ENCODE data around the gene CCT6A. TPM values are rescaled to one million over a fixed set of nuclear protein-coding genes. Genes with fewer than 3 reads are reported as not detected.
"Not testable (repeated sequence)": the region's sequence is repeated elsewhere in the genome, so short reads cannot be mapped to it uniquely, and the experiment has no call there.

Gene CCT6A
- total RNA-seq, 2 experiments from 2014 or later = 231 to 239 TPM

GRCh38 chr7:56110611-56111010 lies 59.0 kb downstream of the CCT6A start:
- Mint-ChIP-seq H3K9me3 (peaks cover 5% of the 10 kb centered on the region), H3K36me3 (ENCODE audit: low read depth) (peaks cover 15% of the 10 kb centered on the region), H3K4me3 (no peak overlapping the region), H3K27me3 (peaks cover under 1% of the 10 kb centered on the region), H3K4me1 (ENCODE audit: low read depth) (peaks cover 18% of the 10 kb centered on the region), H3K27ac (no peak overlapping the region)
- intact Hi-C loops (cut with micrococcal nuclease) = no loop called here
- no peak for TF ChIP-seq CTCF (IDR thresholded peaks at IDR 0.05)
- POLR2A ChIA-PET = no interaction called here
- ATAC-seq = peak; percentile 10
- DNase-seq = peak; percentile 33
- CTCF ChIA-PET = no interaction called here

GRCh38 chr7:56112244-56112643 lies 60.7 kb downstream of the CCT6A start:
- intact Hi-C loops (cut with micrococcal nuclease); ATAC-seq; DNase-seq; H3K4me3 Mint-ChIP-seq; H3K27ac Mint-ChIP-seq; H3K9me3 Mint-ChIP-seq; POLR2A ChIA-PET; H3K36me3 Mint-ChIP-seq (ENCODE audit: low read depth); CTCF ChIA-PET: not testable (repeated sequence)
- peaks cover 11% of the 10 kb centered on the region for H3K4me1 Mint-ChIP-seq (ENCODE audit: low read depth)
- peaks cover 12% of the 10 kb centered on the region for H3K27me3 Mint-ChIP-seq

Other genes starting within 250 kb of the CCT6A start
- not detected for gene SEPTIN14, start 189.0 kb upstream of the CCT6A start, total RNA-seq
- 1 to 10 TPM; 2.2 to 2.8 TPM for gene ZNF713, start 164.3 kb upstream of the CCT6A start, total RNA-seq
- gene MRPS17, start 99.9 kb upstream of the CCT6A start, total RNA-seq = 10 to 100 TPM; 28.2 to 29.1 TPM
- 10 to 100 TPM; 54.2 to 56.7 TPM for gene NIPSNAP2, start 87.2 kb upstream of the CCT6A start, total RNA-seq
- gene PSPH, start 321 bp upstream of the CCT6A start, total RNA-seq = 10 to 100 TPM; 31.2 to 33.8 TPM
- gene SUMF2, start 12.5 kb downstream of the CCT6A start, total RNA-seq = 100 to 1,000 TPM; 140 to 141 TPM
- gene PHKG1, start 41.2 kb downstream of the CCT6A start, total RNA-seq = 1 to 10 TPM; 2.9 to 3.0 TPM
- 100 to 1,000 TPM; 726 to 748 TPM for gene CHCHD2, start 54.7 kb downstream of the CCT6A start, total RNA-seq
- not detected for gene NUPR2, start 64.7 kb downstream of the CCT6A start, total RNA-seq